Neural progenitor cell (in vitro differentiated cells): ENCODE measurements around the gene RNF144A.

Experiments used
- CTCF ChIP-seq: fragments of 200-600 bp; sonication (generic); IDR thresholded peaks from 2 replicates; pipeline ENCODE4 v1.5.1; 2017; ENCODE audit warnings: antibody characterized with exemption, mild to moderate bottlenecking
- EZH2 ChIP-seq: fragments of 200-600 bp; sonication (generic); IDR thresholded peaks from 2 replicates; pipeline ENCODE4 v1.6.1; 2017; ENCODE audit warnings: antibody characterized with exemption, mild to moderate bottlenecking, moderate library complexity
- EZH2phosphoT487 ChIP-seq: fragments of 200-600 bp; sonication (generic); IDR thresholded peaks from 2 replicates; pipeline ENCODE4 v1.6.1; 2017; ENCODE audit warnings: antibody characterized with exemption

GRCh38 chr2:7071154-7071553, 153.9 kb downstream of the RNF144A start:
- TF ChIP-seq EZH2 (no peak), CTCF (no peak), EZH2phosphoT487 (no peak)
